Testis (tissue), 2 donors: Measurements from ENCODE around the gene PAK1.

Experiments used
- POLR2A ChIP-seq: fragments of 450-650 bp; IDR thresholded peaks from one replicate; pipeline ENCODE4 v1.6.1; 2017; ENCODE audit warnings: antibody characterized with exemption, mild to moderate bottlenecking, moderate library complexity
- TF ChIP-seq, protein P1 (sequence below), 3 experiments: fragments of 450-650 bp in 2 of 3; fragments of 200-600 bp in 1 of 3; sonication (generic) in 1 of 3; IDR thresholded peaks; one replicate each; pipeline ENCODE4 v1.5.1; 2016 to 2019; ENCODE audit warnings: antibody characterized with exemption in 3 of 3, mild to moderate bottlenecking in 2 of 3, moderate library complexity in 1 of 3

DNA sequence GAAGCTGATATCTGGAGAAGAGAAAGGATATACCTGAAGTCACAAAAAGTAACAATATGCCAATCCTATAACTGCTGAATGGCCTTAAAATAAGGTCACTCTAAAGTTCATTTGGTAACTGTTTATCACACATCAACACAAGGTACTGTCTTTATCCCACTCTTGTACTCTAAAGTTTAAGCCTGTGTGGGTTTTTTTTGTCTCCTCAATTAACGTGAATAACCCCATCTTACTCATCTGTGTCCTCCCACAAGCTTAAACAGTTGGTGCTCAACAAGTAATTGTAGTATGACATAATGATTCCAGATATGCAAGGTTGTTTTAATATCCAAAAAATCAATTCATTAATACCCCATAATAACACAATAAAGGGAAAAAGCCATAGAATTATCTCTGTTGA lies 42.1 kb downstream of the PAK1 start:
- TF ChIP-seq, protein P1, sequence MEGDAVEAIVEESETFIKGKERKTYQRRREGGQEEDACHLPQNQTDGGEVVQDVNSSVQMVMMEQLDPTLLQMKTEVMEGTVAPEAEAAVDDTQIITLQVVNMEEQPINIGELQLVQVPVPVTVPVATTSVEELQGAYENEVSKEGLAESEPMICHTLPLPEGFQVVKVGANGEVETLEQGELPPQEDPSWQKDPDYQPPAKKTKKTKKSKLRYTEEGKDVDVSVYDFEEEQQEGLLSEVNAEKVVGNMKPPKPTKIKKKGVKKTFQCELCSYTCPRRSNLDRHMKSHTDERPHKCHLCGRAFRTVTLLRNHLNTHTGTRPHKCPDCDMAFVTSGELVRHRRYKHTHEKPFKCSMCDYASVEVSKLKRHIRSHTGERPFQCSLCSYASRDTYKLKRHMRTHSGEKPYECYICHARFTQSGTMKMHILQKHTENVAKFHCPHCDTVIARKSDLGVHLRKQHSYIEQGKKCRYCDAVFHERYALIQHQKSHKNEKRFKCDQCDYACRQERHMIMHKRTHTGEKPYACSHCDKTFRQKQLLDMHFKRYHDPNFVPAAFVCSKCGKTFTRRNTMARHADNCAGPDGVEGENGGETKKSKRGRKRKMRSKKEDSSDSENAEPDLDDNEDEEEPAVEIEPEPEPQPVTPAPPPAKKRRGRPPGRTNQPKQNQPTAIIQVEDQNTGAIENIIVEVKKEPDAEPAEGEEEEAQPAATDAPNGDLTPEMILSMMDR (IDR thresholded peaks at IDR 0.05) = no peak
- no peak for TF ChIP-seq POLR2A
